GM12864 (cell line): ENCODE results near the gene GALNT14.

Experiments
- DNase-seq: peaks from one replicate; pipeline ENCODE4 v3.0.0-alpha.2; 2011; ENCODE audit warnings: low read depth
- H3K4me3 ChIP-seq: 2 replicates; pipeline ENCODE4 v1.5.1; 2011; ENCODE audit warnings: mild to moderate bottlenecking, low read depth, low read length, control low read depth
- CTCF ChIP-seq: IDR thresholded peaks from 2 replicates; pipeline ENCODE4 v1.5.1; 2011; ENCODE audit warnings: low read depth, mild to moderate bottlenecking, moderate library complexity, low read length, control low read depth, inconsistent platforms; ENCODE audit errors: missing control alignments

Gene GALNT14

GRCh38 chr2:30888852-30889409 lies 249.3 kb downstream of the GALNT14 start:
- no peak for DNase-seq
- TF ChIP-seq CTCF, result no peak
- no peak overlapping the region for H3K4me3 ChIP-seq

DNA sequence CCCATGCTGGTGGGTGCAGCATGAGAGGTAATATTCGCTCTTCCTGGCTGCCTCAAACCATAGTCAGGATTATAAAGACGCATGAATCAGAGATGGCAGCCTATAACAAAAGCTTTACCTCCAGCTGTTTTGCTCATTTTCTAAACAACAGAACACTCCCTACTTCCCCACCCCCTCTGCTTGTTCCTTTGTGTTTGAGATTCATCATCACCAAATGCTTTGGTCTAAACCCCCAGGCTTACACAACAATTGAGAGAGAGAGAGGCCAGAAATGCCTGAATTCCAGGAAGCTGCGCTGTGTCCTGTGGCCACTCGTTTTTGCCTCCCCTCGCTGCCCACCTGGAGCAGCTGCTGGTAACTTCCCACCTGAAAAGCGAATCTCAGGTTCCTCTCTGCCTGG lies 252.2 kb downstream of the GALNT14 start:
- no peak for TF ChIP-seq CTCF
- no peak for DNase-seq
- H3K4me3 ChIP-seq, result no peak overlapping the region

DNA sequence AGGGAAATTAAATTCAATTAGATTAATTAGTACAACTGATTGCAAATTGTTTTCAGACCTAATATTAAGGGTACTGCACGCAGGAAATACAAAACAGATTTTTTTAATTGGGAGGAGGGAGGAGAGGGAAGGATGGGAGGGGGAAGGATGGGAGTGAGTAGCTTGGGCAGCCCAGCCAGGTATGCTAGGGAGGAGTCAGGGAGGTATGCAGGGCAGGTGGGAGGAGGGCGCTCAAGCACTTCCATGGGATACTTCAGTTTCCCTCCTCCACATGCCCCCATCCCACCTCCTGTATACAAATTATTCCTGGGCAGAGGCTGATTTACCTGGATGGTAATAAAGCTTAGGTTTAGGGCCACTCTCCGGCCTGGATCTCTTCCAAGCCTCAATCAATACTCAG lies 254.4 kb downstream of the GALNT14 start:
- TF ChIP-seq CTCF, result no peak
- DNase-seq, result no peak

GRCh38 chr2:30883184-30883583 lies 255.1 kb downstream of the GALNT14 start:
- no peak for TF ChIP-seq CTCF
- no peak overlapping the region for H3K4me3 ChIP-seq
- no peak for DNase-seq

More for the DNA sequence above, 254.4 kb downstream of the GALNT14 start:
- H3K4me3 ChIP-seq, result no peak overlapping the region

DNA sequence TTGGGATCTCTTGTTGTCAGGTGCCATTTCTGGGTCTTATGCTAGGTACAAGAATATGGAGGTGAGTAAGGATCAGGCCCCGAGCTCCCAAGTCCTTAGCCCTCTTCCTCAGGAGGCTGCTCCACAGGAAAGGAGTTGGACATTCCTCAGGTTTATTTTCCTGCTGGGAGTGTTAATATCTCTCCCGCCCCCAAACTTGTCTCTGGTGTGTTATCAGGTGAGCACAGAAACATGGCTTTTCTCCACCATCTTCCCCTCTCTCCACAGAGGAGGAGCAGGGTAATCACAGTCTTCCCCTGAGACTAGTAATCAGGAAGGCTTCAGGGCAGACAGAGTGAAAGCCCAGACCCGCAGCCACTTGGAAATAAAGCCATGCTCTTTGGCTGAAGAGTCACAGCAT lies 257.7 kb downstream of the GALNT14 start:
- no peak for DNase-seq
- H3K4me3 ChIP-seq, result no peak overlapping the region
- no peak for TF ChIP-seq CTCF

- DNase-seq, result no peak
- no peak overlapping the region for H3K4me3 ChIP-seq
- no peak for TF ChIP-seq CTCF
These were observed 260.4 kb downstream of the GALNT14 start for GRCh38 chr2:30877833-30878232.

DNA sequence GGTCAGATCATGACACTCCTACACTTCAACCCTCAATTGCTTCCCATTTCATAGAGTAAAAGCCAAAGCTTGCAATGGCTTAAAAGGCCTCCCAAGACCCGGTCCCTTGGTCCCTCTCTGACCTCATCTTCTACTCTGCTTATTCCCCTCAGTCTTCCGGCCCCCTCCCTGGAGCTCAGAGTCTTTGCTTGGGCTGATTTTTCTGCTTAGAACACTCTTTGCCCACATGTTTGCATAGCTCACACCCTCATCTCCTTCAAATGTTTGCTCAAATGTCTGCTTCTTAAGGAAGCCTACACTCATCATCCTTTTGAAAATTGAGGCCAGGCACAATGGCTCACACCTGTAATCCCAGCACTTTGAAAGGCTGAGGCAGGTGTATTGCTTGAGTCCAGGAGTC lies 265.4 kb downstream of the GALNT14 start:
- DNase-seq, result no peak
- TF ChIP-seq CTCF, result no peak
- H3K4me3 ChIP-seq, result no peak overlapping the region
